HG03575 (cell line): Measurements from ENCODE around the gene GRK5.

Experiments used
- ATAC-seq: cut with Tn5 transposase; IDR thresholded peaks from one replicate; pipeline ENCODE4 v1.9.1; 2021; ENCODE audit not compliant: unreplicated experiment, insufficient number of reproducible peaks, low FRiP score; ENCODE audit errors: extremely low read depth

Gene GRK5

GRCh38 chr10:119466655-119467054 lies 259.3 kb downstream of the GRK5 start:
- no peak for ATAC-seq

DNA sequence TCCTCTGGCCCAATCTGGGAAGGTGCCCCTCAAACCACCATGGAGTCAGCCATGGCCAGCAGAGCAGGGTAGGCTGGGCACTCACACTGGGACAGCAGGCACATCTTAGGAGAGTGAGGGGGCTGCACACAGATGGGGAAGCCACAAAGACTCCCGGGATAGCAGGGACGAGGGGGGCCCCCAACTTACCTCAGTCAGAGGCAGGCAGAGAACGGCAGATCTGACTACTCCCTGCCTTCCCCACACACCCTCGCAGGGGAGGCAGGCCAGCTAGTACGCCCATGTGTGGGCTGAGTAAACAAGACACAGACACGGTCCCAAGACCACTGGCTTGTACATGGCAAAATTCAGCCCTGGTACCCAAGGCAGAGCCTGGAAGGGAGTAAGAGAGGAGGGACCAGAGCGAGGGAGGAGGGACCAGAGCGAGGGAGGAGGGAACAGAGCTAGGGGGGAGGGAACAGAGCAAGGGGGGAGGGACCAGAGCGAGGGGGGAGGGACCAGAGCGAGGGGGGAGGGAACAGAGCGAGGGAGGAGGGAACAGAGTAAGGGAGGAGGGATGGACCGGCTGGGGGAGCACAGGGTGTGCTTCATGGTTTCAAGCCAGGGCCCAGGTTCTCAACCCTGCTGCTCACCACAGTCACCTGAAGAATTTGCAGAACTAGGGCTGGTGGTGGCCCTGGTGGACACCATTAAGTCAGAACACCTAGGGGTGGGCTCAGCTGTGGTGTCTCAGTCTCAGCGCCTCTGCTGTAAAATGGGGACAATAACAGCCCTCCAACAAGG lies 261.4 kb downstream of the GRK5 start:
- ATAC-seq, result no peak

- ATAC-seq, result no peak
Measured at GRCh38 chr10:119469325-119469707, 261.9 kb downstream of the GRK5 start.

GRCh38 chr10:119469846-119470245 lies 262.5 kb downstream of the GRK5 start:
- ATAC-seq, result no peak

GRCh38 chr10:119470920-119471702 lies 263.7 kb downstream of the GRK5 start:
- ATAC-seq, result no peak

DNA sequence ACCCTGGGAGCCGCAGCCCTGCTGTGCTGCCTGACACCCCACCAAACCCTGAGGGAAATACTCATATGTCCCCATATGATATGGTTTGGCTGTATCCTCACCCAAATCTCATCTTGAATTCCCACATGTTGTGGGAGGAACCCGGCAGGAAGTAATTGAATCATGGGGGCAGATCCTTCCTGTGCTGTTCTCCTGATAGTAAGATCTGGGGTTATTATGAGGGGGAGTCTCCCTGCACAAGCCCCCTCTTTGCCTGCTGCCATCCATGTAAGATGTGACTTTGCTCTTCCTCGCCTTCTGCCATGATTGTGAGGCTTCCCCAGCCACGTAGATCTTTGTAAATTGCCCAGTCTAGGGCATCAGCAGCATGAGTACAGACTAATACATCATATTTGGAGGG lies 266.4 kb downstream of the GRK5 start:
- ATAC-seq, result no peak

- no peak for ATAC-seq
Measured at GRCh38 chr10:119474606-119475005, 267.2 kb downstream of the GRK5 start.

- peak; percentile 47 for ATAC-seq
Measured at GRCh38 chr10:119477444-119477843, 270.1 kb downstream of the GRK5 start.

GRCh38 chr10:119478111-119478802 lies 270.9 kb downstream of the GRK5 start:
- ATAC-seq, result peak; percentile 67

GRCh38 chr10:119478811-119479341 lies 271.5 kb downstream of the GRK5 start:
- ATAC-seq, result no peak

DNA sequence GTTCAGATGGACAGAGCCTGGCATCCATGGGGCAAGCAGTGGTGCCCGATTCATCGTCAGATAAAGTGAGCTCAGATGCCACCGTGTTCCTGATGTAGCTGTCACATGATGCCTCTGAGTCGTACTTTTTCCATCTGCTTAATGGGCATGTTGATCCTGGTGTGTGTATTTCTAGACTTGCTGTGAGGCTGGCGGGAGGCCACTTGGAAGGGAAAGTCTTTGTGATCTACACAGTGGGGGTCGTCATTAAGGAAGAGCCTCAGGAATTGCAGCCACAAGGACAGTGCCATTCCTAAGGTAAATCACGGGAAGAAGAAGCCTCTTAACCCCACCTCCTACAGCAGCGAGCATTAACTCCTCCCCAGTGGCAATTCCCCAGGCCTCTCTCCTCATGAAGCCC lies 272.2 kb downstream of the GRK5 start:
- ATAC-seq, result no peak

- ATAC-seq, result no peak
Measured at GRCh38 chr10:119480667-119481066, 273.3 kb downstream of the GRK5 start.

DNA sequence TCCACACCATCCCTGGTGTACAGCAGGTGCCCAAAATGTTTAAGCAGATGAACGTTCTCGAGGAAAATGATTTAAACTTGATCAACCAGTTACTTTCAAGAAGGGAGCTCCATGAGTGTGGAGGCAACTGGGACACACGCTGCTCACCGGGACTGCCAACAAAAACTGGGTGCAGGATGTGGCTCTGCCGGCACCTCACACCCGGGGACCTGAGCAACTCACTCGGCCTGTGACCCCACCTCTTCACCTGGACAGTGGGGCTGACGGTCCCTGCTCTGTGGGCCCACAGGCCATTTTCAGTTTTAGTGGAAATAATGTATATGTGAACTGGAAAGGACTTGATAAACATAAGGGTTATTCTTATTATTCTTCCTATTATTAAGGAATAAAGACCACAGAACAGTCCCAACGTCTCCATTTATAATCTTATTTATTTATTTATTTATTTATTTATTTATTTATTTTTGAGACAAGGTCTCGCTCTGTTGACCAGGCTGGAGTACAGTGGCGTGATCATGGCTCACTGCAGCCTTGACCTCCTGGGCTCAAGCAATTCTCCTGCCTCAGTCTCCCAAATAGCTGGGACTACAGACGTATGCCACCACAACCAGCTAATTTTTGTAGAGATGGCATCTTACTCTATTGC lies 274.5 kb downstream of the GRK5 start:
- ATAC-seq, result no peak

DNA sequence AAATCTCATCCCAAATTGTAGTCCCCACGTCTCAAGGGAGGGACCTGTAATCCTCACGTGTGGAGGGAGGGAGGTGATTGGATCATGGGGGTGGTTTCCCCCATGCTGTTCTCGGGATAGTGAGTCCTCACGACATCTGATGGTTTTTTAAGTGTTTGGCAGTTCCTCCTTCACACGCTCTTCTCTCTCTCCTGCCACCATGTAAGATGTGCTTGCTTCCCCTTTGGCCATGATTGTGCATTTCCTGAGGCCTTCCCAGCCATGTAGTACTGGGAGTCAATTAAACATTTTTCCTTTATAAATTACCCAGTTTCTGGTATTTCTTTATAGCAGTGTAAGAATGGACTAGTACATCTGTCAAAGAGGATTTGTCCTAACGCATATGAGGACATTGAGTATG lies 275.6 kb downstream of the GRK5 start:
- ATAC-seq, result no peak

- no peak for ATAC-seq
Measured at GRCh38 chr10:119483839-119484238, 276.5 kb downstream of the GRK5 start.

DNA sequence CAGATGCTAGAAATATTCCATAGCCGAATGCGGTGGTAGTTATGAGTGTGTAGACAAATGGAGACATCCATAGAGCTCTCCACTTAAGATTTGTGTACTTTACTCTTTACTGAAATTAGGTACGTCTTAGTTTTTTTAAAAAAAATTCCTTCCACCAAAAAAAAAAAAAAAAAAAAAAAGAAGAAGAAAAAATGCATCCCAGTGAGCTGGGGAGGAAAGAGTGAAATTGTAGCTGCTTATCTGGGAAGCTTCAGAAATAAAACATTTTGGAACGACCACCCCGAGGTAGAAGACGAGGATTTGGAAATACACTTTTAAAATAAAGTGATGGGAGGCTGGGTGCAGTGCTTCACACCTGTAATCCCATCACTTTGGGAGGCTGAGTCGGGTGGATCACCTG lies 281.3 kb downstream of the GRK5 start:
- no peak for ATAC-seq

DNA sequence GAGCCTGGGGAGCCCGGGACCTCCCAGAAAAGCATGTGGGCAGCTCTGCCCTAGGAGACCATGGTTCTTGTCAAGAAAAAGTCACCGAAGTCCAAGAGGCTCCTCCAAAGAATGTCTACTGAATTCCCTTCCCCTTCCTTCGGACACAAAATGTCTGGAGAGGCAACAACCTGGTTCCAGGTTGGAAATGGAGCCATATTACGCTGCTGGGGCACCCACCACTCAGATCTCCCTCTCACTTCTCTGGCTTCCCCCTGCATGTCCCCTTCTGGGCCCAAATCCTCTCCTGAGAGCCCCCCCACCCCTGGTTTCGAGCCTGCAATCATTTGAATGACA lies 282.6 kb downstream of the GRK5 start:
- ATAC-seq, result no peak

- ATAC-seq, result no peak
Measured at GRCh38 chr10:119491966-119492757, 284.8 kb downstream of the GRK5 start.

DNA sequence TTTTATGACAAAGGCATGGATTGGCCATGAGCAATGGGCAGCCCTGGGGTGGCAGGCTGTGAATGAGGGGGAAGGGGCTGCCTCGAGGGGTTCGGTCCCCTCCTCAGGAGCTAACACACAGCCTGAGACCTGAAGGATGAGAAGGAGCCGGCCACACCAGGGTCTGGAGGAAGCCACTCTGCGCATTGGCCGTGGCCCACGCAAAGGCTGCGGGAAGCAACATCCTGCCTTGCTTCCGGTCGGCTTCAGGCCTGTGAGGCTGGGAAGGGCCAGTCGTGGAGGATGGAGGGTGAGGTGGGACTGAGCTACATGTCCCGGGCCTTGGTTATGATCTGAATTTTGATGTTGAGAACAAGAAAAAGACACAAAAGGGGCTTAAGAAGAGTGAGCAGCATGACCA lies 285.8 kb downstream of the GRK5 start:
- ATAC-seq, result no peak
